K562 (cell line): ENCODE data around the gene DNAH3. TPM values are rescaled to one million over a fixed set of nuclear protein-coding genes. Genes with fewer than 3 reads are reported as not detected.

Experiments used
- ATAC-seq: fragments of 200-7000 bp; cut with Tn5 transposase; 3 replicates; pipeline ENCODE4 v1.9.1; 2020; ENCODE audit warnings: moderate library complexity
- BruUV-seq: library from RNA; stranded (reverse); fragments of 400-500 nt; replicated peaks from 2 replicates; lab custom pipeline; 2021; lab: Mats Ljungman, UMichigan
- CTCF ChIA-PET: fragments of 300-600 bp; formaldehyde crosslinking; extraction: SDS; loops from one replicate; lab custom pipeline; 2021; ENCODE audit warnings: low intra/inter-chr PET ratio; lab: Yijun Ruan, JAX
- POLR2A ChIA-PET: fragments of 300-600, 350-650 bp; sonication (Branson Sonifier 250); formaldehyde crosslinking; extraction: SDS; loops from one replicate; lab custom pipeline; 2021; ENCODE audit warnings: antibody characterized with exemption, inconsistent platforms; lab: Yijun Ruan, JAX
- DNase-seq, 4 experiments: peaks; one replicate each; pipeline versions ENCODE4 v3.0.0 to v3.0.0-alpha.2; 2011 to 2018; ENCODE audit warnings: low spot score in 3 of 4, mixed read lengths in 3 of 4; ENCODE audit errors: extremely low read depth in 1 of 4
- FAIRE-seq: peaks from 2 replicates; lab custom pipeline; 2011; peaks lifted over from hg19 to GRCh38; lab: Jason Lieb, UNC
- H2AFZ ChIP-seq: 2 replicates; pipeline ENCODE4 v1.6.0; 2011; ENCODE audit warnings: low read depth, low read length, control low read depth, inconsistent platforms
- H3K27ac ChIP-seq: fragments of 200-600 bp; 3 replicates; pipeline ENCODE4 v1.8.0; 2011; ENCODE audit warnings: low read depth, mild to moderate bottlenecking, control low read depth, inconsistent platforms, low read length, moderate library complexity, mixed read lengths; ENCODE audit errors: extremely low read depth
- H3K27me3 ChIP-seq, 2 experiments: fragments of 300-600 bp in 1 of 2; 2 replicates in 1 of 2; 3 replicates in 1 of 2; pipeline versions ENCODE4 v1.6.0 to v1.8.0; 2011; ENCODE audit warnings: inconsistent platforms in 2 of 2, low read length in 2 of 2, mild to moderate bottlenecking in 1 of 2, mixed read lengths in 1 of 2, moderate library complexity in 1 of 2; ENCODE audit not compliant: control insufficient read depth in 2 of 2, insufficient read depth in 2 of 2
- H3K36me3 ChIP-seq: fragments of 300-600 bp; 3 replicates; pipeline ENCODE4 v1.8.0; 2011; ENCODE audit warnings: mild to moderate bottlenecking, low read length, inconsistent platforms; ENCODE audit not compliant: control insufficient read depth, insufficient read depth
- H3K4me1 ChIP-seq, 2 experiments: fragments of 200-600 bp in 1 of 2; replicated peaks in 1 of 2; 2 replicates in 1 of 2; 3 replicates in 1 of 2; pipeline versions ENCODE4 v1.5.1 to v1.8.0; 2011; ENCODE audit warnings: inconsistent platforms in 2 of 2, low read length in 2 of 2, mild to moderate bottlenecking in 1 of 2, mixed read lengths in 1 of 2, moderate library complexity in 1 of 2; ENCODE audit not compliant: control insufficient read depth in 2 of 2, insufficient read depth in 2 of 2
- H3K4me2 ChIP-seq: 2 replicates; pipeline ENCODE4 v1.6.1; 2011; ENCODE audit warnings: low read length, control low read depth, inconsistent platforms, mixed read lengths; ENCODE audit not compliant: insufficient read depth
- H3K4me3 ChIP-seq: fragments of 200-600 bp; sonication (generic), shearing (Covaris generic); 2 replicates; pipeline ENCODE4 v1.5.1; 2016; ENCODE audit warnings: control low read depth, inconsistent platforms
- H3K79me2 ChIP-seq: fragments of 200-600 bp; 3 replicates; pipeline ENCODE4 v1.8.0; 2011; ENCODE audit warnings: low read length, inconsistent platforms; ENCODE audit not compliant: control insufficient read depth, insufficient read depth
- H3K9ac ChIP-seq, 2 experiments: 2 replicates each; pipeline versions ENCODE4 v1.6.0 to v1.6.1; 2011; ENCODE audit warnings: low read depth in 2 of 2, low read length in 2 of 2, control low read depth in 1 of 2, inconsistent platforms in 1 of 2, mild to moderate bottlenecking in 1 of 2, mixed read lengths in 1 of 2; ENCODE audit not compliant: insufficient read depth in 1 of 2
- H3K9me1 ChIP-seq: one replicate; pipeline ENCODE4 v1.6.0; 2011; ENCODE audit warnings: inconsistent platforms, mild to moderate bottlenecking, low read length, moderate library complexity; ENCODE audit not compliant: control insufficient read depth, insufficient read depth
- H3K9me3 ChIP-seq: replicated peaks from 2 replicates; pipeline ENCODE4 v1.5.1; 2011; ENCODE audit warnings: low read depth, low read length, inconsistent platforms; ENCODE audit not compliant: control insufficient read depth, insufficient read depth
- H4K20me1 ChIP-seq: replicated peaks from 2 replicates; pipeline ENCODE4 v1.6.1; 2011; ENCODE audit warnings: low read length, inconsistent platforms, mixed read lengths; ENCODE audit not compliant: control insufficient read depth, insufficient read depth
- DACH1 ChIP-seq: fragments of 450-650 bp; IDR thresholded peaks from 2 replicates; pipeline ENCODE4 v1.6.1; 2018; ENCODE audit not compliant: partially characterized antibody
- KLF6 ChIP-seq: fragments of 250-450 bp; sonication (Bioruptor Pico); IDR thresholded peaks from 2 replicates; pipeline ENCODE4 v1.4.0; 2020; ENCODE audit warnings: mild to moderate bottlenecking, moderate library complexity, borderline replicate concordance
- WGBS: fragments of 100-300 bp; shearing (Covaris generic); methylation state at CpG from one replicate; pipeline ENCODE4 v1.1.6; 2016; ENCODE audit warnings: low coverage, mixed read lengths; ENCODE audit not compliant: insufficient coverage; ENCODE audit errors: missing lambda C conversion rate; 5-methylcytosine and 5-hydroxymethylcytosine counted together
- in situ Hi-C: fragments of 300-500 bp; cut with MboI; formaldehyde crosslinking; loops from 4 replicates; pipeline ENCODE4 v1.15.0; 2018; ENCODE audit warnings: inconsistent platforms, mixed read lengths
- intact Hi-C: fragments of 100-400 bp; cut with micrococcal nuclease; formaldehyde crosslinking; loops from 2 replicates; pipeline ENCODE4 v1.14.2; 2022
- polyA plus RNA-seq, 8 experiments: library from polyadenylated mRNA; depleted of rRNA in 4 of 8; stranded (reverse) in 5 of 8; unstranded in 3 of 8; fragments of >200 nt; fragmentation: Nextera tagmentation in 2 of 8; fragmentation: Illumina TruSeq in 1 of 8; extraction: Ambion mirVana in 2 of 8; extraction: Trizol in 1 of 8; gene quantifications; 2 replicates each; pipeline versions ENCODE4 v1.2.1 to v1.2.3, GENCODE V29; 2011 to 2014; ENCODE audit warnings: inconsistent platforms in 1 of 8, missing spikeins in 1 of 8
- total RNA-seq, 7 experiments: library from RNA; depleted of rRNA in 6 of 7; stranded (reverse); fragments of >200 nt in 6 of 7; fragmentation: Illumina TruSeq in 2 of 7; extraction: Trizol in 2 of 7; gene quantifications; 2 replicates each; pipeline versions ENCODE4 v1.2.1 to v1.2.3, GENCODE V29; 2011 to 2021; ENCODE audit warnings: low replicate concordance in 1 of 7
- TF ChIP-seq, protein P1 (sequence below): sonication (generic); formaldehyde crosslinking; IDR thresholded peaks from 2 replicates; pipeline ENCODE4 v1.8.1; 2023; ENCODE audit warnings: mild to moderate bottlenecking, missing genetic modification reagents
- TF ChIP-seq, protein P2 (sequence below): fragments of 250-450 bp; sonication (Bioruptor Pico); IDR thresholded peaks from 2 replicates; pipeline ENCODE4 v1.4.0; 2020; ENCODE audit warnings: mild to moderate bottlenecking, moderate library complexity

DNAH3 gene
- total and polyA plus RNA-seq, 9 of the 15 experiments (the other 6 are each of a cell fraction or from before 2014, with no cell fraction given), result 0.32 to 0.84 (median 0.44) TPM

DNA sequence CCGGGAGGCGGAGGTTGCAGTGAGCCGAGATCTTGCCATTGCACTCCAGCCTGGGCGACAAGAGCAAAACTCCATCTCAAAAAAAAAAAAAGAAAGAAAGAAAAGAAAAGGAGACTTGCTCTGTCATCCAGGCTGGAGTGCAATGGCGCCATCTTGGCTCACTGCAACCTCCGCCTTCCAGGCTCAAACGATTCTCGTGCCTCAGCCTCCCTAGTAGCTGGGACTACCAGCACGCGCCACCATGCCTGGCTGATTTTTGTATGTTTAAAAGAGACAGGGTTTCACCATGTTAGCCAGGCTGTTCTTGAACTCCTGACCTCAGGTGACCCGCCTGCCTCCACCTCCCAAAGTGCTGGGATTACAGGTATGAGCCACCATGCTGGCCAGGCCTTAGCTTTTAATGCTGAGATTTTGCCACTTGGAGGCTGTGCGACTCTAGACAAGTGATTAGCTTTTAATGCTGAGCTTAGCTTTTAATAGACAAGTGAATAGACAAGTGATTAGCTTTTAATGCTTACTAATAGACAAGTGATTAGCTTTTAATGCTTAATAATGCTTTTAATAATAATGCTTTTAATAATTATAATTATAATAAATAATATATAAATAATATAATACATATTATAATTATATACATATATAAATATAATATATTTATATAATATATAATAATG, 17.4 kb upstream of the DNAH3 start:
- H4K20me1 ChIP-seq, result no peaks in the 10 kb centered on the region
- peaks cover 28% of the 10 kb centered on the region for H3K36me3 ChIP-seq
- H3K4me2 ChIP-seq, result no peak overlapping the region
- no peak for FAIRE-seq
- no peak overlapping the region for H2AFZ ChIP-seq
- 94% methylated on average over 11 of the region's 12 CpGs for WGBS
- H3K79me2 ChIP-seq, result no peaks in the 10 kb centered on the region
- in situ Hi-C loops, result no loop called here
- no peak for ATAC-seq
- no TSS peak for BruUV-seq
- intact Hi-C loops, result no loop called here
- ChIA-PET CTCF (no interaction called here), POLR2A (no interaction called here)
- H3K9me3 ChIP-seq, result no peaks in the 10 kb centered on the region
- H3K4me1 ChIP-seq, result peaks cover 0 to 7% of the 10 kb centered on the region in 2 experiments; a peak in 2 of 5 replicates
- peaks cover 3% of the 10 kb centered on the region for H3K9me1 ChIP-seq
- no peak overlapping the region for H3K9ac ChIP-seq
- DNase-seq, result no peak
- no peaks in the 10 kb centered on the region for H3K27me3 ChIP-seq
- TF ChIP-seq KLF6 (CRISPR knock-in tag) (no peak), DACH1 (peak; percentile 53)
- TF ChIP-seq, protein P1, sequence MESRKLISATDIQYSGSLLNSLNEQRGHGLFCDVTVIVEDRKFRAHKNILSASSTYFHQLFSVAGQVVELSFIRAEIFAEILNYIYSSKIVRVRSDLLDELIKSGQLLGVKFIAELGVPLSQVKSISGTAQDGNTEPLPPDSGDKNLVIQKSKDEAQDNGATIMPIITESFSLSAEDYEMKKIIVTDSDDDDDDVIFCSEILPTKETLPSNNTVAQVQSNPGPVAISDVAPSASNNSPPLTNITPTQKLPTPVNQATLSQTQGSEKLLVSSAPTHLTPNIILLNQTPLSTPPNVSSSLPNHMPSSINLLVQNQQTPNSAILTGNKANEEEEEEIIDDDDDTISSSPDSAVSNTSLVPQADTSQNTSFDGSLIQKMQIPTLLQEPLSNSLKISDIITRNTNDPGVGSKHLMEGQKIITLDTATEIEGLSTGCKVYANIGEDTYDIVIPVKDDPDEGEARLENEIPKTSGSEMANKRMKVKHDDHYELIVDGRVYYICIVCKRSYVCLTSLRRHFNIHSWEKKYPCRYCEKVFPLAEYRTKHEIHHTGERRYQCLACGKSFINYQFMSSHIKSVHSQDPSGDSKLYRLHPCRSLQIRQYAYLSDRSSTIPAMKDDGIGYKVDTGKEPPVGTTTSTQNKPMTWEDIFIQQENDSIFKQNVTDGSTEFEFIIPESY (CRISPR knock-in tag), result peak; percentile 80; the same call in 1 of the 2 replicates
- TF ChIP-seq, protein P2, sequence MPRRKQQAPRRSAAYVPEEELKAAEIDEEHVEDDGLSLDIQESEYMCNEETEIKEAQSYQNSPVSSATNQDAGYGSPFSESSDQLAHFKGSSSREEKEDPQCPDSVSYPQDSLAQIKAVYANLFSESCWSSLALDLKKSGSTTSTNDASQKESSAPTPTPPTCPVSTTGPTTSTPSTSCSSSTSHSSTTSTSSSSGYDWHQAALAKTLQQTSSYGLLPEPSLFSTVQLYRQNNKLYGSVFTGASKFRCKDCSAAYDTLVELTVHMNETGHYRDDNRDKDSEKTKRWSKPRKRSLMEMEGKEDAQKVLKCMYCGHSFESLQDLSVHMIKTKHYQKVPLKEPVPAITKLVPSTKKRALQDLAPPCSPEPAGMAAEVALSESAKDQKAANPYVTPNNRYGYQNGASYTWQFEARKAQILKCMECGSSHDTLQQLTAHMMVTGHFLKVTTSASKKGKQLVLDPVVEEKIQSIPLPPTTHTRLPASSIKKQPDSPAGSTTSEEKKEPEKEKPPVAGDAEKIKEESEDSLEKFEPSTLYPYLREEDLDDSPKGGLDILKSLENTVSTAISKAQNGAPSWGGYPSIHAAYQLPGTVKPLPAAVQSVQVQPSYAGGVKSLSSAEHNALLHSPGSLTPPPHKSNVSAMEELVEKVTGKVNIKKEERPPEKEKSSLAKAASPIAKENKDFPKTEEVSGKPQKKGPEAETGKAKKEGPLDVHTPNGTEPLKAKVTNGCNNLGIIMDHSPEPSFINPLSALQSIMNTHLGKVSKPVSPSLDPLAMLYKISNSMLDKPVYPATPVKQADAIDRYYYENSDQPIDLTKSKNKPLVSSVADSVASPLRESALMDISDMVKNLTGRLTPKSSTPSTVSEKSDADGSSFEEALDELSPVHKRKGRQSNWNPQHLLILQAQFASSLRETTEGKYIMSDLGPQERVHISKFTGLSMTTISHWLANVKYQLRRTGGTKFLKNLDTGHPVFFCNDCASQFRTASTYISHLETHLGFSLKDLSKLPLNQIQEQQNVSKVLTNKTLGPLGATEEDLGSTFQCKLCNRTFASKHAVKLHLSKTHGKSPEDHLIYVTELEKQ (CRISPR knock-in tag), result no peak
- H3K27ac ChIP-seq, result no peak overlapping the region
- no peak overlapping the region for H3K4me3 ChIP-seq
